PC-9 (cell line): ENCODE data around the gene HAUS3. TPM values are rescaled to one million over a fixed set of nuclear protein-coding genes. Genes with fewer than 3 reads are reported as not detected.

Source experiments
- BruUV-seq: library from RNA; stranded (reverse); fragments of 400-500 nt; replicated peaks from 2 replicates; lab custom pipeline; 2021; lab: Mats Ljungman, UMichigan
- CTCF ChIA-PET: fragments of 300-600 bp; sonication (Branson Sonifier 250); formaldehyde crosslinking; loops from one replicate; lab custom pipeline; 2022; ENCODE audit warnings: antibody characterized with exemption; lab: Charles Lee
- POLR2A ChIA-PET: fragments of 300-600 bp; sonication (Branson Sonifier 250); formaldehyde crosslinking; loops from one replicate; lab custom pipeline; 2022; ENCODE audit warnings: antibody characterized with exemption; ENCODE audit not compliant: unreplicated experiment; lab: Charles Lee
- DNase-seq, 2 experiments: peaks; one replicate each; pipeline versions ENCODE4 v3.0.0 to v3.0.0-alpha.2; 2015 to 2022; ENCODE audit warnings: mixed read lengths in 1 of 2
- H2AFZ ChIP-seq: fragments of 200-600 bp; sonication (generic); 2 replicates; pipeline ENCODE4 v1.8.1; 2017; ENCODE audit warnings: antibody characterized with exemption
- H3F3A ChIP-seq: fragments of 200-600 bp; sonication (generic); 2 replicates; pipeline ENCODE4 v1.8.1; 2017; ENCODE audit warnings: antibody characterized with exemption, mild to moderate bottlenecking, low read depth; ENCODE audit not compliant: insufficient read depth
- H3K27ac ChIP-seq: fragments of 200-600 bp; sonication (generic); 2 replicates; pipeline ENCODE4 v1.6.1; 2016; ENCODE audit warnings: mixed run types
- H3K27me3 ChIP-seq: fragments of 200-600 bp; sonication (generic); 2 replicates; pipeline ENCODE4 v1.6.1; 2016; ENCODE audit warnings: low read depth, mixed run types; ENCODE audit not compliant: insufficient read depth
- H3K36me3 ChIP-seq: fragments of 200-600 bp; sonication (generic); 2 replicates; pipeline ENCODE4 v1.6.1; 2016; ENCODE audit warnings: low read depth, mixed run types
- H3K4me1 ChIP-seq: fragments of 200-600 bp; sonication (generic); replicated peaks from 2 replicates; pipeline ENCODE4 v1.6.1; 2016; ENCODE audit warnings: mixed run types; ENCODE audit not compliant: insufficient read depth
- H3K4me2 ChIP-seq: fragments of 200-600 bp; sonication (generic); 2 replicates; pipeline ENCODE4 v1.6.1; 2017; ENCODE audit warnings: mixed run types
- H3K4me3 ChIP-seq: fragments of 200-600 bp; sonication (generic); 2 replicates; pipeline ENCODE4 v1.6.1; 2016; ENCODE audit warnings: mixed run types
- H3K79me2 ChIP-seq: fragments of 200-600 bp; sonication (generic); 2 replicates; pipeline ENCODE4 v1.6.1; 2017; ENCODE audit warnings: low read depth, mixed run types
- H3K9me2 ChIP-seq: fragments of 200-600 bp; sonication (generic); 2 replicates; pipeline ENCODE4 v1.8.1; 2017; ENCODE audit warnings: mild to moderate bottlenecking; ENCODE audit not compliant: insufficient read depth
- H3K9me3 ChIP-seq: fragments of 200-600 bp; sonication (generic); 2 replicates; pipeline ENCODE4 v1.8.1; 2016; ENCODE audit warnings: low read depth; ENCODE audit not compliant: insufficient read depth
- H4K20me1 ChIP-seq: fragments of 200-600 bp; sonication (generic); 2 replicates; pipeline ENCODE4 v1.8.1; 2017; ENCODE audit not compliant: insufficient read depth
- CTCF ChIP-seq: fragments of 200-600 bp; sonication (generic); conservative IDR thresholded peaks from 2 replicates; pipeline ENCODE4 v1.6.1; 2017; ENCODE audit warnings: mixed run types, antibody characterized with exemption, mild to moderate bottlenecking, moderate library complexity
- EZH2 ChIP-seq: fragments of 200-600 bp; sonication (generic); IDR thresholded peaks from 2 replicates; pipeline ENCODE4 v1.8.0; 2017; ENCODE audit warnings: antibody characterized with exemption, low read depth
- intact Hi-C: fragments of 100-400 bp; cut with micrococcal nuclease; formaldehyde crosslinking; loops from one replicate; pipeline ENCODE4 v1.10.0; 2022; ENCODE audit not compliant: unreplicated experiment
- total RNA-seq: library from RNA; stranded (reverse); gene quantifications from 2 replicates; pipeline ENCODE4 v1.2.3, GENCODE V29; 2021

HAUS3 gene
- total RNA-seq, 1 experiment from 2014 or later, result 16.2 TPM

DNA sequence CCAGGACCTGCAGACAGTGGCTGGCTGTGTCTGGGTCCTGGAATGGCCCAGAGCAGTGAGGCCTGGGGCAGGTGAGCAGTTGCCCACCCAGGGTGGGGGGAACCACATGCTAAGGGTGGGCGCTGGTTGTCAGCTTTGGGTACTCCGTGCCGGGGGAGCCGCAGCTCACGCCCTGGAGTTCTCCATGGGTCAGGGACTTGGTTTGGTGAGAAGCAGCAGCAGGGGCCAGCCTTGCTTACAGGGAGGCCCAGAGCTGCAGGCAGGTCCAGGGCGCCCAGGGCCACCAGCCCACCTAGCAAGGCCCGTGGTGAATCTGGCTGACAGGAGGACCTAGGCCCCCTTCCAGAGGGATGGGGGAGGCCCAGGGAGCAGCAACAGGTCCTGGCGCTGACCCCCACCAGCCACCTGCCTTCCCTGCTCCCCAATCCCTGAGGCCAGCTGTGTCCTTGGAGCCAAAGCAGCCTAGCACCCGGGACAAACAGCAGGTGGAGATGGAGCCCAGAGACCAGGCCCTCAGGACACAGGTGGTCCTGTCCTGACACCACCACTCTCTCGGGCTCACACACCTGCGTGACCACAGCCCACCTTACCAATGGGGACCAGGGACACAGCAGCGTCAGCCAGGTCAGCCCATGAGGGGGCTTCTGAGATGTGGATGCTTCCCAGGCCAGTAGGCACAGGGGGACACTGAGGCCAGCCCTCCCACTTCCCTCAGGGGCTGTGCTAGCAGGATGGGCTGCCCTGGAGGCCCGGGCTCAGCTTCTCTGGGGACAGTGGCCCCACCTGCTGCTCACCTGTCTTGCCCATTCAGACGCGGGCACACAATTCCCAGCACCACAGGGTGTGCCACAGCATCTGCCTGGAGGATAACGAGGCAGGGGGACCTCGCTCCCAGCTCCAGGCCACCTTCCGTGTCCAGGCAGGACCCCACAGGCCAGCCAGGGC lies 16.4 kb upstream of the HAUS3 start:
- peaks cover 5% of the 10 kb centered on the region; the same call in 1 of the 2 replicates for H4K20me1 ChIP-seq
- intact Hi-C loops, result no loop called here
- no peak overlapping the region for H3K4me3 ChIP-seq
- no peak for DNase-seq
- no peaks in the 10 kb centered on the region for H3K79me2 ChIP-seq
- H3K4me1 ChIP-seq, result peaks cover 9% of the 10 kb centered on the region; the same call in 1 of the 2 replicates
- POLR2A ChIA-PET, result no interaction called here
- no peak overlapping the region for H3K4me2 ChIP-seq
- H3F3A ChIP-seq, result no peaks in the 10 kb centered on the region
- TF ChIP-seq EZH2 (no peak), CTCF (no peak)
- H2AFZ ChIP-seq, result no peak overlapping the region
- H3K27me3 ChIP-seq, result no peaks in the 10 kb centered on the region
- H3K9me3 ChIP-seq, result no peaks in the 10 kb centered on the region
- H3K9me2 ChIP-seq, result no peaks in the 10 kb centered on the region
- CTCF ChIA-PET, result no interaction called here
- H3K27ac ChIP-seq, result no peak overlapping the region
- H3K36me3 ChIP-seq, result no peaks in the 10 kb centered on the region
- no TSS peak for BruUV-seq

DNA sequence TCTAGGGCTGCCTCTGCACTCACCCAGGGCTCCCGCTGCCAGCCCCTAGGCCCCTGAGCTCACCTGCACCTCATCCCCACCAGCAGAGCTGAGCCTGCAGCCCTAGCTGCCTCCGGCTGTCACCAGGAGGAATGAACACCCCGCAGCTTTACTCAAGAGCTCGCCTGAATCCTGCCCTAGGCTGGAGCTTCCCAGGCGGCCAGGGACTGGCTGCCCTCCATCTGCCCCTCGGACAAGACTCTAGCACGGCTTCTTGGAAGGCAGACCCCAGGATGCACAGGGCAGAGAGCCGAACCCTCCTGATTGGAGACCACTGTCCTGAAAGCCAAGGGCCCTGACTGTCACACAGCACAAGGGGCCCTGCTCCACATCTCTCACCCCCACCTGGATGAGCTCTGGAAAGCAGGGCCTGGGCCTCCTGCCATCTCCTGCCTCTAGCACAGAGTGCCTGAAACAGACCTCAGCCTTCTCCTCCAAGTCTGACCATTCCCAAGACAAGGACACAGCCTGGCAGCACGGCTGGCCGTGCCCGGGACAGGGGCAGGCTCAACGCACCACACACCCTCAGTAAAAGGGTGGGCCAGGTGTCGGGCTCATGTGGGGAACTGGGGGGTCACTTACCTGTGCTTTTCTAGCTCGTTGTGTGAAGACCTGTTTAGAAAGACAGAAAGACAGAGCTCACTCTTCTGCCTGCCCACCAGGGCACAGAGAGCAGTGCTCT lies 15.6 kb upstream of the HAUS3 start:
- H3F3A ChIP-seq, result no peaks in the 10 kb centered on the region
- H3K4me1 ChIP-seq, result 0 out of 2 replicates have a peak, but pooled peaks cover 5% of the 10 kb centered on the region
- no peaks in the 10 kb centered on the region for H3K79me2 ChIP-seq
- CTCF ChIA-PET, result no interaction called here
- no peak for DNase-seq
- no peaks in the 10 kb centered on the region for H3K27me3 ChIP-seq
- H3K27ac ChIP-seq, result no peak overlapping the region
- no peak overlapping the region for H2AFZ ChIP-seq
- H3K4me3 ChIP-seq, result no peak overlapping the region
- H3K9me3 ChIP-seq, result no peaks in the 10 kb centered on the region
- TF ChIP-seq CTCF (no peak), EZH2 (no peak)
- H3K9me2 ChIP-seq, result no peaks in the 10 kb centered on the region
- no peaks in the 10 kb centered on the region for H3K36me3 ChIP-seq
- H3K4me2 ChIP-seq, result no peak overlapping the region
- no TSS peak for BruUV-seq
- POLR2A ChIA-PET, result no interaction called here
- intact Hi-C loops, result no loop called here
- H4K20me1 ChIP-seq, result peaks cover 5% of the 10 kb centered on the region; the same call in 1 of the 2 replicates

GRCh38 chr4:2256781-2257191 lies 14.9 kb upstream of the HAUS3 start:
- Histone ChIP-seq H3K4me2 (no peak overlapping the region), H2AFZ (no peak overlapping the region), H3K4me3 (no peak overlapping the region), H3F3A (no peaks in the 10 kb centered on the region), H4K20me1 (peaks cover 5% of the 10 kb centered on the region; the same call in 1 of the 2 replicates), H3K36me3 (no peaks in the 10 kb centered on the region), H3K27me3 (no peaks in the 10 kb centered on the region), H3K27ac (no peak overlapping the region), H3K79me2 (no peaks in the 10 kb centered on the region), H3K4me1 (0 out of 2 replicates have a peak, but pooled peaks cover 5% of the 10 kb centered on the region), H3K9me3 (no peaks in the 10 kb centered on the region), H3K9me2 (no peaks in the 10 kb centered on the region)
- BruUV-seq, result no TSS peak
- DNase-seq, result no peak
- intact Hi-C loops, result no loop called here
- TF ChIP-seq CTCF, result no peak
- TF ChIP-seq EZH2, result no peak
- CTCF ChIA-PET, result no interaction called here
- POLR2A ChIA-PET, result no interaction called here
